ENCODE results near the gene TMEM33. TPM values are rescaled to one million over a fixed set of nuclear protein-coding genes. Genes with fewer than 3 reads are reported as not detected.

The TMEM33 gene, protein sequence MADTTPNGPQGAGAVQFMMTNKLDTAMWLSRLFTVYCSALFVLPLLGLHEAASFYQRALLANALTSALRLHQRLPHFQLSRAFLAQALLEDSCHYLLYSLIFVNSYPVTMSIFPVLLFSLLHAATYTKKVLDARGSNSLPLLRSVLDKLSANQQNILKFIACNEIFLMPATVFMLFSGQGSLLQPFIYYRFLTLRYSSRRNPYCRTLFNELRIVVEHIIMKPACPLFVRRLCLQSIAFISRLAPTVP
- 58.6 TPM for total RNA-seq (2013)
- polyA plus RNA-seq (10 to 100 TPM; 21.7 to 61.6 (median 60.7) TPM), polyA minus RNA-seq (45.2 and 88.3 TPM in 2 replicates), total RNA-seq (85.8 to 166 (median 121) reads per million in 11 experiments)

- Histone ChIP-seq H3K27me3 (ENCODE audit: control insufficient read depth in 2 of 2, insufficient read depth in 2 of 2, low read length in 2 of 2) (no peaks in the 10 kb centered on the region), H3K27ac (ENCODE audit: low read depth in 1 of 2, low read length in 2 of 2) (peak within 1 kb of the TSS; percentile 94 to 96), H3K4me3 (replicated peaks in 1 of 3; ENCODE audit: low read depth in 2 of 3, low read length in 3 of 3) (peak within 1 kb of the TSS; percentile 55 to 88 (median 79)), H3K9me3 (replicated peaks in 1 of 2; ENCODE audit: control insufficient read depth in 1 of 2, insufficient read depth in 1 of 2, low read length in 2 of 2) (no peaks in the 10 kb centered on the region), H4K20me1 (ENCODE audit: insufficient read depth, low read length) (peaks cover 23% of the 10 kb centered on the region), H2AFZ (ENCODE audit: insufficient read depth, low read depth, low read length, poor library complexity, severe bottlenecking) (peak within 1 kb of the TSS; percentile 78), H3K4me1 (ENCODE audit: control insufficient read depth in 1 of 2, insufficient read depth in 2 of 2, low read length in 2 of 2) (peaks cover 42 to 61% of the 10 kb centered on the region in 2 donors), H3K36me3 (replicated peaks in 1 of 2; ENCODE audit: control insufficient read depth in 1 of 2, insufficient read depth in 2 of 2, low read length in 2 of 2) (peaks cover 5 to 11% of the 10 kb centered on the region in 2 donors), H3K4me2 (replicated peaks; ENCODE audit: extremely low read depth, low read length, poor library complexity, severe bottlenecking) (peak within 1 kb of the TSS; percentile 72), H3K79me2 (ENCODE audit: insufficient read depth, low read length) (peaks cover 58% of the 10 kb centered on the region), H3K9ac (ENCODE audit: insufficient read depth, low read length, poor library complexity, severe bottlenecking) (peak within 1 kb of the TSS; percentile 85)
- peak within 1 kb of the TSS; percentile 96 to 99 for H3K4me3 Mint-ChIP-seq
- peaks cover 64% of the 10 kb centered on the region for H3K4me1 Mint-ChIP-seq
- peaks cover 0 to 4% (median 2%) of the 10 kb centered on the region in 3 donors for H3K27me3 Mint-ChIP-seq (ENCODE audit: low read depth in 3 of 3)
- intact Hi-C loops (cut with micrococcal nuclease) = loop anchor here (5.0 to 10.0 kb wide), 3 partner anchors 57 to 720 kb away; partner anchors contain the start of genes SLC30A9 (in 2 of the 2) and ATP8A1 (in 1 of the 2)
- DNase-seq = peak; percentile 85 to 89 (median 86)
- no peak for TF ChIP-seq CTCF (IDR thresholded peaks at IDR 0.05)
- peak within 1 kb of the TSS; percentile 98 to 100 (median 100) for H3K27ac Mint-ChIP-seq
- H3K9me3 Mint-ChIP-seq = peaks cover 0 to 8% (median 4%) of the 10 kb centered on the region in 7 donors
- H3K36me3 Mint-ChIP-seq = peaks cover 23 to 32% of the 10 kb centered on the region in 2 donors
- WGBS (ENCODE audit: insufficient coverage) = 2% methylated on average over 43 of the region's 49 CpGs
These were observed at the start of gene TMEM33 for GRCh38 chr4:41934901-41935651. Gene TMEM33 (plus strand): TSS chr4:41935429. CDS start chr4:41935485, 56 bp downstream.

GRCh38 chr4:41885456-41885855 lies 49.8 kb upstream of the TMEM33 start:
- TF ChIP-seq CTCF (IDR thresholded peaks at IDR 0.05) = no peak
- Histone ChIP-seq H3K27me3 (ENCODE audit: control insufficient read depth in 2 of 2, insufficient read depth in 2 of 2, low read length in 2 of 2) (peaks cover 57 to 68% of the 10 kb centered on the region in 2 donors), H2AFZ (ENCODE audit: insufficient read depth, low read depth, low read length, poor library complexity, severe bottlenecking) (no peak overlapping the region), H3K4me2 (replicated peaks; ENCODE audit: extremely low read depth, low read length, poor library complexity, severe bottlenecking) (no peak overlapping the region), H3K4me1 (ENCODE audit: control insufficient read depth in 1 of 2, insufficient read depth in 2 of 2, low read length in 2 of 2) (peaks cover 13 to 16% of the 10 kb centered on the region in 2 donors), H3K27ac (ENCODE audit: low read depth in 1 of 2, low read length in 2 of 2) (no peak overlapping the region), H3K9me3 (replicated peaks in 1 of 2; ENCODE audit: control insufficient read depth in 1 of 2, insufficient read depth in 1 of 2, low read length in 2 of 2) (peaks cover 0 to 7% of the 10 kb centered on the region in 2 donors), H3K36me3 (replicated peaks in 1 of 2; ENCODE audit: control insufficient read depth in 1 of 2, insufficient read depth in 2 of 2, low read length in 2 of 2) (no peaks in the 10 kb centered on the region), H3K79me2 (ENCODE audit: insufficient read depth, low read length) (no peaks in the 10 kb centered on the region), H3K4me3 (replicated peaks in 1 of 3; ENCODE audit: low read depth in 2 of 3, low read length in 3 of 3) (no peak overlapping the region), H4K20me1 (ENCODE audit: insufficient read depth, low read length) (no peaks in the 10 kb centered on the region), H3K9ac (ENCODE audit: insufficient read depth, low read length, poor library complexity, severe bottlenecking) (no peak overlapping the region)
- H3K27ac Mint-ChIP-seq = no peak overlapping the region
- no peak for DNase-seq
- intact Hi-C loops (cut with micrococcal nuclease) = loop anchor here (10.0 kb wide), 1 partner anchor 191 kb away; no protein-coding TSS in a partner anchor
- H3K36me3 Mint-ChIP-seq = no peaks in the 10 kb centered on the region
- peak overlapping the region in 1 of 2 donors; percentile 1 for H3K4me3 Mint-ChIP-seq
- H3K9me3 Mint-ChIP-seq = peaks cover 0 to 4% (median 0%) of the 10 kb centered on the region in 7 donors
- WGBS (ENCODE audit: insufficient coverage) = no CpG with 5 or more reads among the region's 1 CpG
- H3K27me3 Mint-ChIP-seq (ENCODE audit: low read depth in 3 of 3) = peaks cover 56 to 62% (median 61%) of the 10 kb centered on the region in 3 donors
- peaks cover 9% of the 10 kb centered on the region for H3K4me1 Mint-ChIP-seq
